Astrocyte (in vitro differentiated cells and primary cell): Measurements from ENCODE around the gene ERG. TPM values are rescaled to one million over a fixed set of nuclear protein-coding genes. Genes with fewer than 3 reads are reported as not detected.

Source experiments
- DNase-seq: peaks from one replicate; pipeline ENCODE4 v3.0.0-alpha.2; 2010; ENCODE audit warnings: low read depth
- FAIRE-seq: peaks from 2 replicates; lab custom pipeline; 2011; peaks lifted over from hg19 to GRCh38; lab: Jason Lieb, UNC
- H2AFZ ChIP-seq: 2 replicates; pipeline ENCODE4 v1.6.0; 2012; ENCODE audit warnings: low read depth, low read length, inconsistent platforms
- H3K27ac ChIP-seq: 2 replicates; pipeline ENCODE4 v1.5.1; 2011; ENCODE audit warnings: low read depth, low read length, inconsistent platforms
- H3K27me3 ChIP-seq: 2 replicates; pipeline ENCODE4 v1.6.0; 2011; ENCODE audit warnings: low read length, inconsistent platforms; ENCODE audit not compliant: insufficient read depth
- H3K36me3 ChIP-seq: 2 replicates; pipeline ENCODE4 v1.5.1; 2011; ENCODE audit warnings: low read length, inconsistent platforms; ENCODE audit not compliant: insufficient read depth
- H3K4me1 ChIP-seq: 2 replicates; pipeline ENCODE4 v1.5.1; 2011; ENCODE audit warnings: low read length, inconsistent platforms; ENCODE audit not compliant: insufficient read depth
- H3K4me2 ChIP-seq: 2 replicates; pipeline ENCODE4 v1.6.0; 2012; ENCODE audit warnings: low read length, inconsistent platforms
- H3K4me3 ChIP-seq: 2 replicates; pipeline ENCODE4 v1.5.1; 2011; ENCODE audit warnings: low read depth, mild to moderate bottlenecking, low read length, inconsistent platforms; ENCODE audit not compliant: insufficient read depth
- H3K79me2 ChIP-seq: 2 replicates; pipeline ENCODE4 v1.6.0; 2012; ENCODE audit warnings: mild to moderate bottlenecking, low read length, inconsistent platforms; ENCODE audit not compliant: insufficient read depth
- H3K9ac ChIP-seq: 2 replicates; pipeline ENCODE4 v1.6.0; 2012; ENCODE audit warnings: mild to moderate bottlenecking, low read length, inconsistent platforms
- H3K9me3 ChIP-seq: 2 replicates; pipeline ENCODE4 v1.5.1; 2012; ENCODE audit warnings: low read depth, mild to moderate bottlenecking, low read length, inconsistent platforms; ENCODE audit not compliant: insufficient read depth
- H4K20me1 ChIP-seq: 2 replicates; pipeline ENCODE4 v1.6.0; 2012; ENCODE audit warnings: low read length, inconsistent platforms; ENCODE audit not compliant: insufficient read depth
- H3K27ac Mint-ChIP-seq: one replicate; pipeline ENCODE4 v1.8.0; 2021; ENCODE audit warnings: mild to moderate bottlenecking, mixed read lengths; ENCODE audit not compliant: unreplicated experiment
- H3K27me3 Mint-ChIP-seq: one replicate; pipeline ENCODE4 v1.8.0; 2021; ENCODE audit warnings: low read depth, mixed read lengths; ENCODE audit not compliant: unreplicated experiment
- H3K36me3 Mint-ChIP-seq: one replicate; pipeline ENCODE4 v1.8.0; 2021; ENCODE audit warnings: low read depth, mixed read lengths; ENCODE audit not compliant: unreplicated experiment
- H3K4me1 Mint-ChIP-seq: one replicate; pipeline ENCODE4 v1.8.0; 2021; ENCODE audit warnings: low read depth, mixed read lengths; ENCODE audit not compliant: unreplicated experiment
- H3K4me3 Mint-ChIP-seq: one replicate; pipeline ENCODE4 v1.8.0; 2021; ENCODE audit warnings: mild to moderate bottlenecking, moderate library complexity, mixed read lengths; ENCODE audit not compliant: unreplicated experiment
- H3K9me3 Mint-ChIP-seq: one replicate; pipeline ENCODE4 v1.8.0; 2021; ENCODE audit warnings: mild to moderate bottlenecking, mixed read lengths; ENCODE audit not compliant: unreplicated experiment
- EZH2 ChIP-seq: IDR thresholded peaks from 2 replicates; pipeline ENCODE4 v1.6.1; 2012; ENCODE audit warnings: mild to moderate bottlenecking, low read length, inconsistent platforms; ENCODE audit not compliant: insufficient read depth
- total RNA-seq: library from RNA; stranded (reverse); gene quantifications from 2 replicates; pipeline ENCODE4 v1.2.1, GENCODE V29; 2021
- TF ChIP-seq, protein P1 (sequence below): IDR thresholded peaks from 2 replicates; pipeline ENCODE4 v1.5.1; 2011; ENCODE audit warnings: low read depth, mild to moderate bottlenecking, inconsistent platforms, low read length, moderate library complexity; ENCODE audit not compliant: insufficient read depth

ERG gene
- total RNA-seq, 1 donor from 2014 or later = 0.84 TPM

DNA sequence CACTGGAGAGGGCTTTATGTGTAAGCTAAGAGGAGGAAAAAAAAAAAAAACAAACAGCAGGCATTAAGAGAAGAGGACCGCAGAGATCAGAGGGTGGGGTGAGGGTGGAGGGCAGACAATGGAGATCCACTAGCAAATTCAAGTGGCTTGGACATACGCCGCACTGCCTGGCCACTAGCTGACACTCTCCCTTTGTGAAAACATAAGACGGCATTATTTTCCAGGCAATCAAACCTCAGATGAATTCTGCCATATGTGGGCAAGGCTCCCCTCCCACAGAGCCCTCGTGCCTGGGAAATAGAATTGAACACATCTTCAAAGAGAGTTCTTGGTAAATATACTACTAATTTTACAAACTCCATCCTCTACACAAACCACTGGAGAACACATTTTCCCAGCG is 53.6 kb downstream of the ERG start:
- FAIRE-seq = no peak
- no peaks in the 10 kb centered on the region for H3K36me3 Mint-ChIP-seq
- no peak overlapping the region for H3K4me3 Mint-ChIP-seq

DNA sequence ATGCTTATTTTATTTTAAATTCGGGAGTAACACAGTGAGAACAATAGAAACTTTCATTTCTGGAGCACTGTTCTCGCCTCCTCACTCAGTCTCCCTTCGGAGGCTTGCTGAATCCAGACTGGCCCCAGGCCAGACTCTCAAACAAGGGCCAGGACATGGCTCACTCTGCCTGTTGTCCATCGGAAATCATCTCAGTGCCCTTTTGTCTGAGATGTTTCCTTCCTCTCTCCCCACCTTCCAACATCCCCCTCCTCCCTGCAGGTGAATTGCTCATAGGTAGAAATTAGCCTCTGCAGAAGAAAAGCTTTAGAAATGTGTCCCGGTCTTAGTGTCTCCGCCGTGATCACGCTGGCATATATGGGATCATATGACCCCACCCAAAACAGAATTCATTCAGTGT is 55.2 kb downstream of the ERG start:
- H3K79me2 ChIP-seq = no peaks in the 10 kb centered on the region
- no peak overlapping the region for H3K9ac ChIP-seq
- Mint-ChIP-seq H3K9me3 (no peaks in the 10 kb centered on the region), H3K4me3 (no peak overlapping the region), H3K36me3 (peaks cover 3% of the 10 kb centered on the region), H3K4me1 (peaks cover 22% of the 10 kb centered on the region), H3K27ac (no peak overlapping the region), H3K27me3 (no peaks in the 10 kb centered on the region)
- no peaks in the 10 kb centered on the region for H3K27me3 ChIP-seq
- H2AFZ ChIP-seq = no peak overlapping the region
- H4K20me1 ChIP-seq = no peaks in the 10 kb centered on the region
- H3K27ac ChIP-seq = no peak overlapping the region
- TF ChIP-seq, protein P1, sequence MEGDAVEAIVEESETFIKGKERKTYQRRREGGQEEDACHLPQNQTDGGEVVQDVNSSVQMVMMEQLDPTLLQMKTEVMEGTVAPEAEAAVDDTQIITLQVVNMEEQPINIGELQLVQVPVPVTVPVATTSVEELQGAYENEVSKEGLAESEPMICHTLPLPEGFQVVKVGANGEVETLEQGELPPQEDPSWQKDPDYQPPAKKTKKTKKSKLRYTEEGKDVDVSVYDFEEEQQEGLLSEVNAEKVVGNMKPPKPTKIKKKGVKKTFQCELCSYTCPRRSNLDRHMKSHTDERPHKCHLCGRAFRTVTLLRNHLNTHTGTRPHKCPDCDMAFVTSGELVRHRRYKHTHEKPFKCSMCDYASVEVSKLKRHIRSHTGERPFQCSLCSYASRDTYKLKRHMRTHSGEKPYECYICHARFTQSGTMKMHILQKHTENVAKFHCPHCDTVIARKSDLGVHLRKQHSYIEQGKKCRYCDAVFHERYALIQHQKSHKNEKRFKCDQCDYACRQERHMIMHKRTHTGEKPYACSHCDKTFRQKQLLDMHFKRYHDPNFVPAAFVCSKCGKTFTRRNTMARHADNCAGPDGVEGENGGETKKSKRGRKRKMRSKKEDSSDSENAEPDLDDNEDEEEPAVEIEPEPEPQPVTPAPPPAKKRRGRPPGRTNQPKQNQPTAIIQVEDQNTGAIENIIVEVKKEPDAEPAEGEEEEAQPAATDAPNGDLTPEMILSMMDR = no peak
- no peak for TF ChIP-seq EZH2
- no peak for DNase-seq
- no peak for FAIRE-seq
- peaks cover 26% of the 10 kb centered on the region for H3K4me1 ChIP-seq
- no peaks in the 10 kb centered on the region for H3K9me3 ChIP-seq
- no peaks in the 10 kb centered on the region for H3K36me3 ChIP-seq
- no peak overlapping the region for H3K4me2 ChIP-seq
- H3K4me3 ChIP-seq = no peak overlapping the region

More for the DNA sequence above, 53.6 kb downstream of the ERG start:
- peaks cover 10% of the 10 kb centered on the region for H3K4me1 ChIP-seq
- no peak overlapping the region for H2AFZ ChIP-seq
- H3K79me2 ChIP-seq = no peaks in the 10 kb centered on the region
- H3K4me3 ChIP-seq = no peak overlapping the region
- no peak overlapping the region for H3K27ac Mint-ChIP-seq
- TF ChIP-seq, protein P1 = no peak
- TF ChIP-seq EZH2 = no peak
- no peak overlapping the region for H3K4me2 ChIP-seq
- no peaks in the 10 kb centered on the region for H3K9me3 ChIP-seq
- peaks cover 13% of the 10 kb centered on the region for H3K4me1 Mint-ChIP-seq
- no peak for DNase-seq
- no peak overlapping the region for H3K9ac ChIP-seq
- H3K27me3 ChIP-seq = no peaks in the 10 kb centered on the region
- no peaks in the 10 kb centered on the region for H4K20me1 ChIP-seq
- no peaks in the 10 kb centered on the region for H3K36me3 ChIP-seq
- no peaks in the 10 kb centered on the region for H3K9me3 Mint-ChIP-seq
- no peak overlapping the region for H3K27ac ChIP-seq
- no peaks in the 10 kb centered on the region for H3K27me3 Mint-ChIP-seq

DNA sequence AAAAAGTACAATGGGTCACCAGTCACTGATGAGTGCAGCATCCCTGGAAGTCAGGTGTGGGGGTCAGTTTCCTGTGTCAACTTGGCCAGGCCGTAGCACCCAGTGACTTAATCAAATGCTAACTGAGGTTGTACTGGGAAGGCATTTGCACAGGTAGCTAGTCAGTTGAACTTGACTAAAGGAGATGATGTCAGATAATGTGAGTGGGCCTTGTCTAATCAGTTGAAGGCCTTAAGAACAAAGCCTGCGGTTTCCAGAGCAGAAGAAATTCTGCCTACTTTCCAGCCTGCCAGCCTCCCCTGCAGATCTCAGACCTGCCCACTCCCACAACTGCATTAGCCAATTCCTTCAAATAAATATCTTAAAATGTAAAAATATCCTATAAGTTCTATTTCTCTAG is 57.1 kb downstream of the ERG start:
- Histone ChIP-seq H3K9me3 (no peaks in the 10 kb centered on the region), H3K27ac (peak overlapping the region; percentile 75), H3K4me1 (peaks cover 30% of the 10 kb centered on the region), H3K27me3 (no peaks in the 10 kb centered on the region), H3K4me2 (peak overlapping the region; percentile 57), H4K20me1 (no peaks in the 10 kb centered on the region), H3K36me3 (no peaks in the 10 kb centered on the region), H3K9ac (peak overlapping the region; percentile 36), H2AFZ (no peak overlapping the region), H3K79me2 (no peaks in the 10 kb centered on the region), H3K4me3 (no peak overlapping the region)
- no peak overlapping the region for H3K4me3 Mint-ChIP-seq
- FAIRE-seq (no peak), DNase-seq (no peak)
- no peaks in the 10 kb centered on the region for H3K9me3 Mint-ChIP-seq
- H3K36me3 Mint-ChIP-seq = peaks cover 3% of the 10 kb centered on the region
- peak overlapping the region; percentile 72 for H3K27ac Mint-ChIP-seq
- H3K4me1 Mint-ChIP-seq = peaks cover 28% of the 10 kb centered on the region
- TF ChIP-seq, protein P1 = no peak
- no peak for TF ChIP-seq EZH2
- no peaks in the 10 kb centered on the region for H3K27me3 Mint-ChIP-seq
